Astrocyte (in vitro differentiated cells and primary cell): ENCODE results near the gene LYPD6B. TPM values are rescaled to one million over a fixed set of nuclear protein-coding genes. Genes with fewer than 3 reads are reported as not detected.

Experiments
- DNase-seq: peaks from one replicate; pipeline ENCODE4 v3.0.0-alpha.2; 2010; ENCODE audit warnings: low read depth
- FAIRE-seq: peaks from 2 replicates; lab custom pipeline; 2011; peaks lifted over from hg19 to GRCh38; lab: Jason Lieb, UNC
- H2AFZ ChIP-seq: 2 replicates; pipeline ENCODE4 v1.6.0; 2012; ENCODE audit warnings: low read depth, low read length, inconsistent platforms
- H3K27ac ChIP-seq: 2 replicates; pipeline ENCODE4 v1.5.1; 2011; ENCODE audit warnings: low read depth, low read length, inconsistent platforms
- H3K27me3 ChIP-seq: 2 replicates; pipeline ENCODE4 v1.6.0; 2011; ENCODE audit warnings: low read length, inconsistent platforms; ENCODE audit not compliant: insufficient read depth
- H3K36me3 ChIP-seq: 2 replicates; pipeline ENCODE4 v1.5.1; 2011; ENCODE audit warnings: low read length, inconsistent platforms; ENCODE audit not compliant: insufficient read depth
- H3K4me1 ChIP-seq: 2 replicates; pipeline ENCODE4 v1.5.1; 2011; ENCODE audit warnings: low read length, inconsistent platforms; ENCODE audit not compliant: insufficient read depth
- H3K4me2 ChIP-seq: 2 replicates; pipeline ENCODE4 v1.6.0; 2012; ENCODE audit warnings: low read length, inconsistent platforms
- H3K4me3 ChIP-seq: 2 replicates; pipeline ENCODE4 v1.5.1; 2011; ENCODE audit warnings: low read depth, mild to moderate bottlenecking, low read length, inconsistent platforms; ENCODE audit not compliant: insufficient read depth
- H3K79me2 ChIP-seq: 2 replicates; pipeline ENCODE4 v1.6.0; 2012; ENCODE audit warnings: mild to moderate bottlenecking, low read length, inconsistent platforms; ENCODE audit not compliant: insufficient read depth
- H3K9ac ChIP-seq: 2 replicates; pipeline ENCODE4 v1.6.0; 2012; ENCODE audit warnings: mild to moderate bottlenecking, low read length, inconsistent platforms
- H3K9me3 ChIP-seq: 2 replicates; pipeline ENCODE4 v1.5.1; 2012; ENCODE audit warnings: low read depth, mild to moderate bottlenecking, low read length, inconsistent platforms; ENCODE audit not compliant: insufficient read depth
- H4K20me1 ChIP-seq: 2 replicates; pipeline ENCODE4 v1.6.0; 2012; ENCODE audit warnings: low read length, inconsistent platforms; ENCODE audit not compliant: insufficient read depth
- H3K27ac Mint-ChIP-seq: one replicate; pipeline ENCODE4 v1.8.0; 2021; ENCODE audit warnings: mild to moderate bottlenecking, mixed read lengths; ENCODE audit not compliant: unreplicated experiment
- H3K27me3 Mint-ChIP-seq: one replicate; pipeline ENCODE4 v1.8.0; 2021; ENCODE audit warnings: low read depth, mixed read lengths; ENCODE audit not compliant: unreplicated experiment
- H3K36me3 Mint-ChIP-seq: one replicate; pipeline ENCODE4 v1.8.0; 2021; ENCODE audit warnings: low read depth, mixed read lengths; ENCODE audit not compliant: unreplicated experiment
- H3K4me1 Mint-ChIP-seq: one replicate; pipeline ENCODE4 v1.8.0; 2021; ENCODE audit warnings: low read depth, mixed read lengths; ENCODE audit not compliant: unreplicated experiment
- H3K4me3 Mint-ChIP-seq: one replicate; pipeline ENCODE4 v1.8.0; 2021; ENCODE audit warnings: mild to moderate bottlenecking, moderate library complexity, mixed read lengths; ENCODE audit not compliant: unreplicated experiment
- H3K9me3 Mint-ChIP-seq: one replicate; pipeline ENCODE4 v1.8.0; 2021; ENCODE audit warnings: mild to moderate bottlenecking, mixed read lengths; ENCODE audit not compliant: unreplicated experiment
- CTCF ChIP-seq: IDR thresholded peaks from 2 replicates; pipeline ENCODE4 v1.5.1; 2011; ENCODE audit warnings: low read depth, mild to moderate bottlenecking, inconsistent platforms, low read length, moderate library complexity; ENCODE audit not compliant: insufficient read depth
- EZH2 ChIP-seq: IDR thresholded peaks from 2 replicates; pipeline ENCODE4 v1.6.1; 2012; ENCODE audit warnings: mild to moderate bottlenecking, low read length, inconsistent platforms; ENCODE audit not compliant: insufficient read depth
- total RNA-seq: library from RNA; stranded (reverse); gene quantifications from 2 replicates; pipeline ENCODE4 v1.2.1, GENCODE V29; 2021

The LYPD6B gene
- total RNA-seq, 1 donor from 2014 or later = 1.2 TPM

- H3K9me3 ChIP-seq = no peaks in the 10 kb centered on the region
- no peak overlapping the region for H3K9ac ChIP-seq
- H3K4me2 ChIP-seq = no peak overlapping the region
- no peak overlapping the region for H3K4me3 ChIP-seq
- no peaks in the 10 kb centered on the region for H3K36me3 ChIP-seq
- H3K4me1 ChIP-seq = no peaks in the 10 kb centered on the region
- Mint-ChIP-seq H3K4me3 (no peak overlapping the region), H3K36me3 (no peaks in the 10 kb centered on the region), H3K4me1 (peaks cover 3% of the 10 kb centered on the region), H3K9me3 (no peaks in the 10 kb centered on the region), H3K27me3 (peaks cover 8% of the 10 kb centered on the region), H3K27ac (no peak overlapping the region)
- no peak for TF ChIP-seq CTCF
- TF ChIP-seq EZH2 = no peak
- FAIRE-seq = no peak
- no peak for DNase-seq
- H2AFZ ChIP-seq = no peak overlapping the region
- H3K27me3 ChIP-seq = no peaks in the 10 kb centered on the region
- H3K27ac ChIP-seq = no peak overlapping the region
- H3K79me2 ChIP-seq = no peaks in the 10 kb centered on the region
- H4K20me1 ChIP-seq = no peaks in the 10 kb centered on the region
Measured at GRCh38 chr2:149223472-149224095, 185.1 kb downstream of the LYPD6B start.

- Mint-ChIP-seq H3K9me3 (no peaks in the 10 kb centered on the region), H3K27me3 (peaks cover 12% of the 10 kb centered on the region), H3K27ac (no peak overlapping the region), H3K4me1 (peaks cover 3% of the 10 kb centered on the region), H3K4me3 (no peak overlapping the region), H3K36me3 (no peaks in the 10 kb centered on the region)
- H4K20me1 ChIP-seq = no peaks in the 10 kb centered on the region
- H3K79me2 ChIP-seq = no peaks in the 10 kb centered on the region
- no peak for TF ChIP-seq EZH2
- no peak for TF ChIP-seq CTCF
- H3K27ac ChIP-seq = no peak overlapping the region
- no peaks in the 10 kb centered on the region for H3K36me3 ChIP-seq
- no peaks in the 10 kb centered on the region for H3K9me3 ChIP-seq
- no peak overlapping the region for H2AFZ ChIP-seq
- no peaks in the 10 kb centered on the region for H3K4me1 ChIP-seq
- no peak for FAIRE-seq
- no peak for DNase-seq
- no peaks in the 10 kb centered on the region for H3K27me3 ChIP-seq
- no peak overlapping the region for H3K9ac ChIP-seq
- no peak overlapping the region for H3K4me3 ChIP-seq
- no peak overlapping the region for H3K4me2 ChIP-seq
Measured at GRCh38 chr2:149224543-149224942, 186.0 kb downstream of the LYPD6B start.

GRCh38 chr2:149225446-149225845 is 186.9 kb downstream of the LYPD6B start:
- Histone ChIP-seq H3K27me3 (no peaks in the 10 kb centered on the region), H3K4me1 (no peaks in the 10 kb centered on the region), H3K36me3 (no peaks in the 10 kb centered on the region), H3K4me2 (no peak overlapping the region), H4K20me1 (no peaks in the 10 kb centered on the region), H3K4me3 (no peak overlapping the region), H3K9me3 (no peaks in the 10 kb centered on the region), H3K27ac (no peak overlapping the region), H2AFZ (no peak overlapping the region), H3K9ac (no peak overlapping the region), H3K79me2 (no peaks in the 10 kb centered on the region)
- Mint-ChIP-seq H3K9me3 (no peaks in the 10 kb centered on the region), H3K4me1 (no peaks in the 10 kb centered on the region), H3K27ac (no peak overlapping the region), H3K36me3 (no peaks in the 10 kb centered on the region), H3K27me3 (peaks cover 14% of the 10 kb centered on the region), H3K4me3 (no peak overlapping the region)
- DNase-seq (no peak), FAIRE-seq (no peak)
- TF ChIP-seq EZH2 (no peak), CTCF (no peak)
